Transverse colon (tissue), 3 donors: ENCODE measurements around the gene AQP12A.

Experiments
- EP300 ChIP-seq: sonication (generic); formaldehyde crosslinking; IDR thresholded peaks from one replicate; pipeline ENCODE4 v1.6.1; 2017; ENCODE audit warnings: antibody characterized with exemption, low read depth
- POLR2AphosphoS5 ChIP-seq, 3 donors: sonication (generic); formaldehyde crosslinking; IDR thresholded peaks; one replicate each; pipeline ENCODE4 v1.6.1; 2016; ENCODE audit warnings: antibody characterized with exemption in 3 of 3

DNA sequence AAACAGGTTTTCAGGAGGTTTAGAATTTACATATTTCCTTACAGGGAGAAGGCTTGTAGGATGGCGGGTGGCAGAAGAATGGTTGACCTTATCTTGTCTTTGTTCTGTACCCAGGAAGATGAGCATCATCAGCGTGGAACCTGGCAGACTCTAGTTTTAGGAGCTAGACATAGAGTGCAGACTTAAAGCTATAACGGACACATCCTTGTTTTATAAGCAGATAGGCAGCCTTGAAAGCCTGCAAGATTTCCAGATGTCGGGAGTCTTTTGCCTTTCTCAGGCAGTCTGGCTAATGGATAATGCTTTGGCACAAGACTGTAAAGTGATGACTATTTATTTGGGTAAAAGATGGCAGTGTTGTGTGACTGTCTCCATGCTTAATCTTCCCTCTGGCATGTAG is 20.7 kb upstream of the AQP12A start:
- TF ChIP-seq EP300 (no peak), POLR2AphosphoS5 (IDR thresholded peaks at IDR 0.05) (no peak)
